ENCODE results near the gene CALML6.

The CALML6 gene

GRCh38 chr1:1921901-1922701, 7.0 kb downstream of the CALML6 start:
- no peak for TF ChIP-seq CTCF (IDR thresholded peaks at IDR 0.05; ENCODE audit: low read length, missing control alignments)
- DNase-seq (ENCODE audit: low read depth), result no peak
- no peak overlapping the region for H3K4me3 ChIP-seq (replicated peaks; ENCODE audit: low read depth, low read length)

GRCh38 chr1:1922702-1922955, 7.6 kb downstream of the CALML6 start:
- TF ChIP-seq CTCF (IDR thresholded peaks at IDR 0.05; ENCODE audit: low read length, missing control alignments), result no peak
- no peak overlapping the region for H3K4me3 ChIP-seq (replicated peaks; ENCODE audit: low read depth, low read length)
- no peak for DNase-seq (ENCODE audit: low read depth)

- no peak for TF ChIP-seq CTCF (IDR thresholded peaks at IDR 0.05; ENCODE audit: low read length, missing control alignments)
- no peak for DNase-seq (ENCODE audit: low read depth)
These were observed 8.1 kb downstream of the CALML6 start for GRCh38 chr1:1922956-1923833.

GRCh38 chr1:1924386-1924785, 9.3 kb downstream of the CALML6 start:
- no peak for TF ChIP-seq CTCF (IDR thresholded peaks at IDR 0.05; ENCODE audit: low read length, missing control alignments)
- H3K4me3 ChIP-seq (replicated peaks; ENCODE audit: low read depth, low read length), result no peak overlapping the region
- no peak for DNase-seq (ENCODE audit: low read depth)

More at GRCh38 chr1:1922956-1923833, 8.1 kb downstream of the CALML6 start:
- no peak overlapping the region for H3K4me3 ChIP-seq (replicated peaks; ENCODE audit: low read depth, low read length)

- no peak overlapping the region for H3K4me3 ChIP-seq (replicated peaks; ENCODE audit: low read depth, low read length)
- TF ChIP-seq CTCF (IDR thresholded peaks at IDR 0.05; ENCODE audit: low read length, missing control alignments), result no peak
- DNase-seq (ENCODE audit: low read depth), result no peak
These were observed 9.8 kb downstream of the CALML6 start for GRCh38 chr1:1924849-1925248.

GRCh38 chr1:1925437-1926345, 10.6 kb downstream of the CALML6 start:
- H3K4me3 ChIP-seq (replicated peaks; ENCODE audit: low read depth, low read length), result no peak overlapping the region
- no peak for DNase-seq (ENCODE audit: low read depth)
- no peak for TF ChIP-seq CTCF (IDR thresholded peaks at IDR 0.05; ENCODE audit: low read length, missing control alignments)

Data from fibroblast of pulmonary artery (primary cell).